ENCODE measurements around the gene TBC1D22A.
"Not testable (repeated sequence)": the region's sequence is repeated elsewhere in the genome, so short reads cannot be mapped to it uniquely, and the experiment has no call there.

Gene TBC1D22A

DNA sequence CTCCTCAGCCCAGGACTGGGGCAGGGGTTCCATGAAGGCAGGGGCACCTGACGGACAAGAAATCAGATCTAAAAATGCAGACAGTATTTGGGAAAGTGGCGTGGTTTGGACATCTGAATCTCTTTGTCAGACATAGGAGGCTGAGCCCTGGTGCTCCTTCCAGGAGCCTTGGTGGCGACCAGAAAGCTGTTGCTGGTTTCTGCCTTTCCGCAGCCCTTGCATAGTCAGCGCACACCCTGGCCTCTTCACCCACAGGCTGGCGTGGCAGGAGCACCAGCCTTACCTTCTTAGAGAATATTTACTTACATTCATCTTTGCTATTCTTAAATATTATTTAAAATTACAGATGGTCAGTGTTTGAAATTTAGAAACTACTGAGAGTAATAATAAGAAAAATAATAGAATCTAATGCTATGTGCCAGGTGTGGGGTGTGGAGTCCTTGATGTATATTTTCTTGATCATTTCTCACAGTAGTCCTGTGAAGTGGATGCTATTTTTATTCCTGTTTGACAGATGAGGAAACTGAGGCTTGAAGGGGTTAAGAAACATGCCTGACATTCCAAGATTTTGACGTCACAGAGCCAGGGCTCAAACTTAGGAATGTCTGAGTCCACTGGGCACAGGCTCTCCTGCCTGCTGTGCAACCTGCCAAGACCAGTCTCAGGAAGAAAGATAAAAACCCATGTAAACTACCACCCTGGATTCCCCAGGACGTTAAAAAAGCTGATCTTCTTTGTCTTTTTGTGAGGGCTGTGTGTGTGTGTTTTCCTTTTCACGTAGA lies 51.6 kb downstream of the TBC1D22A start:
- DNase-seq (ENCODE audit: low read depth in 3 of 3): no peak

- no peak for DNase-seq (ENCODE audit: low read depth in 3 of 3)
Measured at GRCh38 chr22:46815132-46815531, 52.7 kb downstream of the TBC1D22A start.

DNA sequence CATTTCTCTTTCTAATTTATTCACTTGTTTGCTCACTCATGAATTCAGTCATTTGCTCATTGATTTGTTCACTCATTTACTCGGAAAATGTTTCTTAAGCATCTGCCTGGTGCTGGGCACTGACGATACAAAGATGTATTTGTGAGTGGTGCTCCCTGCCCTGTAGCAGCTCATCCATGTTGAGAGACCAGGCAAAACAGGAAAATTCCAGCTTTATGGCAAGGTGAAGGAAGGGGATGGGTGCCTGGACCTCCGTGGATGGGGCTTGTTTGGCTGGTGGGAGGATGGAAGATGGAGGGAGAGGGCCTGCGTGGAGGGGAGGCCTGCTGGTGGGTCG lies 53.1 kb downstream of the TBC1D22A start:
- no peak for DNase-seq (ENCODE audit: low read depth in 3 of 3)

- DNase-seq (ENCODE audit: low read depth in 3 of 3): no peak
Measured at GRCh38 chr22:46815896-46816731, 53.7 kb downstream of the TBC1D22A start.

DNA sequence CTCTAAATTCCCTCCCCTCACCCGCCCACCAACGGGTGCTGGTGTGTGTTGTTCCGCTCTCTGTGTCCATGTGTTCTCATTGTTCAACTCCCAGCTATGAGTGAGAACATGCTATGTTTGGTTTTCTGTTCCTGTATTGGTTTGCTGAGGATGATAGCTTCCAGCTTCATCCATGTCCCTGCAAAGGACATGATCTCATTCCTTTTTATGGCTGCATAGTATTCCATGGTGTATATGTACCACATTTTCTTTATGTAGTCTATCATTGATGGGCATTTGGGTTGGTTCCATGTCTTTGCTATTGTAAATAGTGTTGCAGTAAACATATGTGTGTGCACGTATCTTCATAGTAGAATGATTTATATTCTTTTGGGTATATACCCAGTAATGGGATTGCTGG lies 54.9 kb downstream of the TBC1D22A start:
- DNase-seq (ENCODE audit: low read depth in 3 of 3): not testable (repeated sequence)

GRCh38 chr22:46823248-46823647 lies 60.8 kb downstream of the TBC1D22A start:
- no peak for DNase-seq (ENCODE audit: low read depth in 3 of 3)

- DNase-seq (ENCODE audit: low read depth in 3 of 3): no peak
Measured at GRCh38 chr22:46823654-46824053, 61.2 kb downstream of the TBC1D22A start.

DNA sequence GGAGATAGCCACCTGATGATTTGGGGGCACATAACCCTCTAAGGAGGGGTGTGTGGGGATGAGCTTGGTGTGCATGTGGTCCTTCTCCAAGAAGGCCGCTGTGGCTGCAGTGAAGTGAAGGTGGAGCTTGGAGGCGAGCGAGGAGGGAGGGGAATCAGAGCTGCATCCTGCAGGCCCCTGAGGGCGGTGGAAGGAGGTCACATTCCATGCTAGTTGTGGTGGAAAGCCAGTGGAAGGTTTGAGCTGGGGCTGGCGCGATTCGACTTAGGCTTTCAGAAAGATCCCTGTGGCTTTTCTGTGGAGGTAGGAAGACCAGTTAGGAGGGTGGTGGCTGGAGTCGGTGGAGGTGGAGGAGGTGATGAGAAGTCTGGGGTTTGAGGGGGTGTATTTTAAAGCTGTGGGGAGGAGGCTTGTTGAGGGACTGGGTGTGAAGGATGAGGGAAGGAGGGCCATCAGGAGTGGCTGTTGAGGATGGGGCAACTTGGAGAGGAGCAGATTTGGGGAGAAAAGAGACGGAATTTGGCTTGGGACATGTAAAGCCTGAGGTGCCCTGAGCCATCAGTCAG lies 62.0 kb downstream of the TBC1D22A start:
- no peak for DNase-seq (ENCODE audit: low read depth in 3 of 3)

DNA sequence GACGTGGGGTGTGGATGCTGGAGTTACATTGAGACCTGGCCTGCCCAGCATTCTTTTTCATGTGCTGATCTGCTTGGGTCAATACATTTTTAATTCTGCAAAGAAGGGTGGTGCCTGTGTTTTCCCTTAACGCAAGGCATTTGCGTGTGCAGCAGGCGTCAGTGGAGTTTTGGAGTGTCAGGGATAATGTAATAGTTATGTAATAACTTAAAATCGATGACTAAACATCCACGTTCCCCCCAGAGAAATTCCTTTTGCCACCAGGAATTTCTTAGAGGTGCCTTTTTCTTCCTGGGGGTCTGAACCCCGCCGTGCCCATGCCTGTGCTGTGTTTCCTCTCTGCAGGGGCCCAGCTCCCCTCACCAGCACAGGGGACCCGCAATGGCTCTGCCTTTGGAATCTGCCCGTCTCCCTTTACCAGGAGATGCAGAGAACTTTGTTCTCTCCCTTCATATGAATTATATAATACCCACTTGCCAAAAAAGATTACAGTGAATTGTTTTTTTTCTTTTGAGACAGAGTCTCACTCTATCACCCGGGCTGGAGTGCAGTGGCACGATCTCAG lies 62.6 kb downstream of the TBC1D22A start:
- DNase-seq (ENCODE audit: low read depth in 3 of 3): no peak

DNA sequence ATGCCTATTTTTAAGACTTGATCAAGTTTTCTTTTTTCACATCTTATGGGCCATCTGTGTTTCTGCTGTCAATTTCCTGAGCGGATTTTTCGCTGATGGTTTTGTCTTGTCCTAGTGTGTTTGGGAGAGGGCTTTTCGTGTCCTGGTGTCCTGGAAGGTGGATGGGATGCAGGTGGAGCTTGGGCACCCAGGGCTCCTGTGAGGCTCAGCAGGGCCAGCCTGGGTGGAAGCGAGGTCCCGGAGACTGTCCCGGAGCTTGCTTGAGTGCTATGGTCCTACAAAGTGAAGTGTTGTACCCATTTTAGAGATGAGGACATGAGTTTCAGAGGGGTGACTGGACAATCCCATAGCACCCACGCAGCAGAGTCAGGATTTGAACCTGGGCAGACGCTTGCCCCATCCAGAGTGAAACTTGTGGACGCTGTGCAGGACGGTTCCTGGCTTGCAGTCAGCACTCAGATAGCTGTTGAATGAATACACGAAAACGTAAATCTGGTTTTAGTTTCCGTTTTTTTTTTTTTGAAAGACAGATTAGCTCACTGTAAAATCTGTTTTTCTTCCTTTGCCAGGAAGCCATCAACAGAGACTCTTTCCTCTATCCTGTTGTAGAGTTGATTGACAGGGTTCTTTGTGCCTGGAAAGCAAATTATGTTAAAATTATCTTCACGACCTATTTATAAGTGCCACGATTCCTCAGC lies 64.1 kb downstream of the TBC1D22A start:
- no peak for DNase-seq (ENCODE audit: low read depth in 3 of 3)

DNA sequence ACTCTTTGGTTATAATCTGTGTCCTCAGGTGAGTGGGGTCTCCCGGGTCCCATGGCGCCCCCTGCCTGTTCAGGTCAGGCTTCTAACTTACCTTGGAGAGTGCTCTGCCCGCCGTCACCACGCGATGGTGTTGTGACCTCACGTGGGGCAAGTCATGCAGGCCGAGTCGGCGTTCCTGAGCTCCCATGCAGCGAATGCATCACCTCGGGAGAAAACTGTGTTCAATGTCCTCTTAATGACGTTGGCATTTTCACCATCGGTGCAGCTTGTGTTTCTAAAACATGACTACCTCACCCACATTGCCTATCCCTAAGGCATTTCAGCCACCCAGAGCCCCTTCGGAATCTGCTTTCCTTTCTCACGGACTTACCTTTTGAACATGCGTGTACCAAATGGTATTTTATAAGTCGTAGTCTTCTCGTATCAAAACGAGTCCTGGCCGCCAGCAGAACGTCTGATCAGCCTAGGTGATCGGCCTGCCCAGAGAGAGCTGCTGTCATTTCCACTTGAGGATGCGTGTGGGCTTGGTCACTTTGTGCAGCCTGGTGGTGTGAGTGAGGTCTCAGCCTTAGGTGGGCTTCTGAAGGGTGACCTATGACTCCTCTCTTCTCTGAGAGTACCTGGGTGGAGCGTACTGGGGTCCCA lies 64.8 kb downstream of the TBC1D22A start:
- no peak for DNase-seq (ENCODE audit: low read depth in 3 of 3)

- no peak for DNase-seq (ENCODE audit: low read depth in 3 of 3)
Measured at GRCh38 chr22:46827781-46828180, 65.3 kb downstream of the TBC1D22A start.

DNA sequence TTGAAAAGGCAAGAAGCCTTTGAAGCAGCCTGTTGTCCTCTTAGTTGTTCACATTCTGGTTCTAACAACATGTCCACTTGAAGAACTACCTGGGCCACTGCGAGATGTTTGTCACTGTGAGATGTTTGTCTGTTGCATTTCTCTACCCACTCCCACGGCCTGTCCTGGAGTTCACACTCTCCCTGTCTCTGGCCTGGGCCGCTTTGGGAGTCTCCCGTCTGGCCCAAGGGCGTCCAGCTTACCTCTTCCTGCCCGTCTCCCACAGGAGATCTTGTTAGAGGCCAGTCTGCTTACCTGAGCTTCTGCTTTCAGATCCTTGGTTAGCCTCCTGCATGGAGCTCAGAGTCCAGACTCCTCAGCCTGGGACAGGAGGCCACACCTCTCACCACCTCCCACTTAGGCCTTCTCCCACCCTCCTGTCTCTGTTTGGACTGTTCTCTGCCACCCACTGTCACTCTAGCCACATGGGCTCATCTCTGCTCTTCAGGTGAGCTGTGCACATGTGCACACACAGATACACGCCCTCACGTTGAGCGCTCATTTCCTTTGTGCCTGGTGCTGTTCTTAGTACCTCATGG lies 66.0 kb downstream of the TBC1D22A start:
- no peak for DNase-seq (ENCODE audit: low read depth in 3 of 3)

GRCh38 chr22:46829117-46829891 lies 66.9 kb downstream of the TBC1D22A start:
- no peak for DNase-seq (ENCODE audit: low read depth in 3 of 3)

- no peak for DNase-seq (ENCODE audit: low read depth in 3 of 3)
Measured at GRCh38 chr22:46829941-46830715, 67.7 kb downstream of the TBC1D22A start.

- no peak for DNase-seq (ENCODE audit: low read depth in 3 of 3)
Measured at GRCh38 chr22:46830841-46831240, 68.4 kb downstream of the TBC1D22A start.

DNA sequence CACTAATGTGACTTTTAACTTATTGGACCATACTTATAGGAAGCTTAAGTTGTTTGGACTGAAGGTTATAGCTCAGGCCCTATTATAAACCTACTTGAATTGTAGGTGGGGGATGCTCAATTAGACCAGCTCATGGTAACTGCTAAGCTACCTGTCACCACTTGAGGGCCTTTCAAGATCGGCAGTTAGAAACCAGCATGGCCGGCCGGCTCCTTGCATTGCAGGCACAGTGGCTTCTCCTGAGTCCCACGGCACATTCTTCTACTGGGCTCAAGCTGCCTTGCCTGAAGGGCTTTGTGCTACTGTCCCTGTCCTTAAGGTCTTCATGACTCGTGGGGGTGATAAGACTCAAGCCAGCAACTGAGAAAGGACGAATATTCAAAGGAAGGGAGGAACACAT lies 70.8 kb downstream of the TBC1D22A start:
- DNase-seq (ENCODE audit: low read depth in 3 of 3): no peak

DNA sequence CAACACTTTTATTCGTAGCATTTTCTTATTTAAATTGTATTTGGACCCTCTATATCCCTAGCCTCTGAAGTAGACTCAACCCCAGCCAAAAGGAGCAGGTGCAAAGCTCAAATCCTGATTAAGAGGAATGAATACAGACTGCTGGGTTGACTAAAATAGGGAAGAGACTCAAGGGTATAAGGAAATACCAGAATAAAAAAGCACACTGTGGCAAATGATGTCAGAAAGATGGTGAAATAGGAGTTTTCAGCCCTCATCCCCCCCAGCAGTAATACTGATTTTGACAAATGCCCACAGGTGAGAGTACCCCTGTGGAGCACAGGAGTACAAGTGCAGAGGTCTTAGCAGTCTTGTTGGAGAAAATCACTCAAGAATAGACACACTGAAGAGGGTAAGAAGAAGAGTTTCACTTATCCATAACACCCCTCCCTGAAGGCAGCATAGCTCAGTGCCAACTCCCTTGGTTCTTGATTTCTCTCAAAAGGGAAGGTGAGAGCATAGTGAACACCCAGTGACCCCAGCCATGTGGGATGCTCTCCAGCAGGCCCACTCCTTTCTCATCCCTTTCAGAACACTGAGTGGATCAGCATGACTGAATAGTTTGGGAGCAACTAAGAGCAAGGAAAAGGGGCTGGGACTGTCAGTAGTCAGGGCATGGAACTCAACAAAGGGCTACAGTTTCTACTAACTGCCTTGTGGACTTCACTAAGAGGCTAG lies 71.7 kb downstream of the TBC1D22A start:
- no peak for DNase-seq (ENCODE audit: low read depth in 3 of 3)

GRCh38 chr22:46835288-46835687 lies 72.8 kb downstream of the TBC1D22A start:
- no peak for DNase-seq (ENCODE audit: low read depth in 3 of 3)

All from stimulated activated CD4-positive, alpha-beta T cell treated with anti-CD3 and anti-CD28 coated beads, TNF-alpha, amount 100 ng/mL, for 48 hours (primary cell).